ENCODE results near the gene XYLT1.

GRCh38 chr16:17072104-17072503, 398.7 kb downstream of the XYLT1 start:
- TF ChIP-seq REST (IDR thresholded peaks at IDR 0.05; ENCODE audit: low read depth, low read length) (no peak), POLR2AphosphoS5 (IDR thresholded peaks at IDR 0.05; ENCODE audit: low read depth, low read length) (no peak), USF1 (IDR thresholded peaks at IDR 0.05; ENCODE audit: borderline replicate concordance, low read depth) (no peak), CTCF (IDR thresholded peaks at IDR 0.05) (no peak), ZBTB33 (IDR thresholded peaks at IDR 0.05; ENCODE audit: borderline replicate concordance, low read depth) (no peak), YY1 (IDR thresholded peaks at IDR 0.05; ENCODE audit: low read depth) (no peak), JUND (IDR thresholded peaks at IDR 0.05) (no peak), TAF1 (IDR thresholded peaks at IDR 0.05; ENCODE audit: borderline replicate concordance, low read depth, low read length) (no peak), RAD21 (IDR thresholded peaks at IDR 0.05; ENCODE audit: low read length) (no peak), PBX3 (IDR thresholded peaks at IDR 0.05) (no peak), GABPA (IDR thresholded peaks at IDR 0.05; ENCODE audit: low read depth) (no peak), MXI1 (IDR thresholded peaks at IDR 0.05; ENCODE audit: low read depth, low read length) (no peak), EP300 (IDR thresholded peaks at IDR 0.05; ENCODE audit: borderline replicate concordance in 1 of 2, low read depth in 1 of 2, low read length in 1 of 2) (no peak), RFX5 (IDR thresholded peaks at IDR 0.05; ENCODE audit: low read length) (no peak)

All from SK-N-SH (cell line).